ENCODE results near the gene RASAL1. TPM values are rescaled to one million over a fixed set of nuclear protein-coding genes. Genes with fewer than 3 reads are reported as not detected.

The RASAL1 gene
- total RNA-seq, 4 donors from 2014 or later, result 0.85 to 4.4 (median 3.9) TPM

DNA sequence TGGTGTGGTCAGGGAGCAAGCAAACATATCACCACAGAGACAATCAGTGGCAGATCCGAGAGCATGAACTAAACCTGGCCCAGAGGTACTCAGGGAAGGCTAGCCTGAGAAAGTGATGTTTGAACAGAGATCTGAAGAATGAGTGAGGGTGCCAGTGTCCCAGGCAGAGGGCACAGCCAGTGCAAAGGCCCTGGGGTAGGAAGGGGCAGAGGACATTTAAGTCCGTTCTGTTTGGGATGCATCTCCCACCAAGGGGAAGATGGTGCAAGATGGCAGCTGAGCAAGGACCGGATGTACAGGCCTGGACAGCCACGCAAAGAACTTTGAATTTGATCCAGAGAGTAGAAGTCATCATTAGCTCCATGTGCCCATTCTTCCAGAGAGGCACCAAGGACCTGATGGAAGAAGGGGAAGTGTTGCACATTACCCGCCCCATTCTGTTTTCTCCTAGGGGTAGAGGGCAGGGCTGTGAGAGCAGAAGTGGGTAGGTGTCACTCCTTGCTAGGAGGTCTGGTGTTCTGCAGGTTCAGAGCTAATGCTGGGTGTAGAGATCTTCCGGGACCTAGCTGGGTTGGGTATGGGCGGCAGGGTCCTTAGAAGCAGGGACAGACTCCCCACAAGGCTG, 75.1 kb downstream of the RASAL1 start:
- Histone ChIP-seq H3K36me3 (no peaks in the 10 kb centered on the region), H3K27me3 (peaks cover 0 to 12% of the 10 kb centered on the region in 2 donors), H3K4me1 (peaks cover 0 to 41% (median 17%) of the 10 kb centered on the region in 4 donors), H3K4me3 (no peak overlapping the region), H3K27ac (peak overlapping the region in 1 of 4 donors; percentile 60), H3K9me3 (no peaks in the 10 kb centered on the region)
- DNase-seq, result no peak
- TF ChIP-seq CTCF (IDR thresholded peaks at IDR 0.05) (no peak), POLR2A (IDR thresholded peaks at IDR 0.05) (no peak)

DNA sequence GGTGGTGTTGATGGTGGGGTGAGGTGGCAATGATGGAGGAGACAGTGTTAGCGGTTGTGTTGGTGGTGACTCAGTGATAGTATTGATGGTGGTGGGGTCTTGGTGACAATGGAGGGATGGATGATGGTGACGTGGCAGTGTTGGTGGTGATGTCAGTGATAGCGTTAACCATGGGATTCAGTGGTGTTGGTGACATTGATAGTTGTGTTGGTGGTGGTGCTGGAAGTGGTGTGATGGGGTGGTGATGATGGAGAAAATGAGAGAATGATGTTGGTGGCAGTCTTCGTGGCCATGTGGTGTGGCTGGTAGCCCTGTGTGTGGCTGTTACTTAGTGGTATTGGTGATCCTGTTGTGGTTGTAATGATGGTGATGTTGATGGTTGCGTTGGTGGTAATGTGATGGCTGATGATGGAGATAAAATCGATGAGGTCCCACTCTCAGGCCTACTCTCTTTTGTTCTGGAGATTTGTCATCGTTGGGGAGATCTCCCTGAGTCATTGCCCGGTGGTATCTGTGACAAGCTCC, 76.4 kb downstream of the RASAL1 start:
- Histone ChIP-seq H3K36me3 (no peaks in the 10 kb centered on the region), H3K9me3 (no peaks in the 10 kb centered on the region), H3K4me1 (peaks cover 0 to 31% (median 14%) of the 10 kb centered on the region in 4 donors), H3K27ac (peak overlapping the region in 1 of 4 donors; percentile 87), H3K27me3 (peaks cover 0 to 12% of the 10 kb centered on the region in 2 donors), H3K4me3 (no peak overlapping the region)
- no peak for DNase-seq
- TF ChIP-seq POLR2A (IDR thresholded peaks at IDR 0.05) (no peak), CTCF (IDR thresholded peaks at IDR 0.05) (no peak)

GRCh38 chr12:113058553-113058952, 77.0 kb downstream of the RASAL1 start:
- no peak for TF ChIP-seq CTCF (IDR thresholded peaks at IDR 0.05)
- TF ChIP-seq POLR2A (IDR thresholded peaks at IDR 0.05), result no peak
- Histone ChIP-seq H3K9me3 (no peaks in the 10 kb centered on the region), H3K4me3 (peak overlapping the region in 1 of 4 donors; percentile 88), H3K4me1 (peaks cover 0 to 25% (median 12%) of the 10 kb centered on the region in 4 donors), H3K36me3 (no peaks in the 10 kb centered on the region), H3K27me3 (peaks cover 0 to 12% of the 10 kb centered on the region in 2 donors), H3K27ac (peak overlapping the region in 1 of 4 donors; percentile 87)
- DNase-seq, result no peak

DNA sequence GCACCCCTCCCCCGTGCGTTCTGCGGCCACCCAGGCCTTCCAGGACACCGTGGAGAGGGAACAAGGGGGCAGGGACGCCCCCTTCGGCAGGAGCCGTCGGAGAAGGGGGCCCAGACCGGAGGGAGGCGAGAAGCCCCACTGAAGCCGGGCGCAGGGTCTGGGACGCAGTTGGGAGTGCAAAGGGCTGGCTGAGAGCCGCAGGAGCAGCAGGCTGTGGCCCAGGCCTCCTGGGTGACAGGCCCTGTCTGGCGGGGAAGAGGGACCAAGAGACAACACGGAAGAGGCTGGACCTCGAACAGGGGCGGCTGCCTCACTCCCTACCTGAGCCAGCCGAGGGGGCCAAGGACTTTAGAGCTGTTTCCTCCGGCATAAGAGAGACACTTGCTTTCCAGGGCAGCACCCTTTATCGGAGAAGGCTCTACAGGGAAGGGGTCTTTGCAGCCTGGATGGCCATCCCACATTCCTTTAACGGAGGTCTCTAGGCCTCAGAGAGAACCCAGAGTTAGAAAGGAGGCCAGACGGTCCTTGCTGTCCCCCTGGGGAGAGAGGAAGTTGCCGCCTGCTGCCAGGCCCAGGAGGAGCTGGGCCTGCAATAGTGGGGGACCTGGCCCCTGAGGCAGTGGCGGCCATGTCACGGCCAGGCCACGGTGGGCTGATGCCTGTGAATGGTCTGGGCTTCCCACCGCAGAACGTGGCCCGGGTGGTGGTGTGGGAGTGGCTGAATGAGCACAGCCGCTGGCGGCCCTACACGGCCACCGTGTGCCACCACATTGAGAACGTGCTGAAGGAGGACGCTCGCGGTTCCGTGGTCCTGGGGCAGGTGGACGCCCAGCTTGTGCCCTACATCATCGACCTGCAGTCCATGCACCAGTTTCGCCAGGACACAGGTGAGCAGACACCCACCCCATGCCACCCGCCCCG, 77.7 kb downstream of the RASAL1 start:
- peaks cover 0 to 12% of the 10 kb centered on the region in 2 donors for H3K27me3 ChIP-seq
- peak overlapping the region in 3 of 4 donors; percentile 17 to 87 (median 26) for H3K27ac ChIP-seq
- peaks cover 0 to 21% (median 12%) of the 10 kb centered on the region in 4 donors for H3K4me1 ChIP-seq
- peak overlapping the region; percentile 55 to 88 (median 61) for H3K4me3 ChIP-seq
- H3K36me3 ChIP-seq, result no peaks in the 10 kb centered on the region
- TF ChIP-seq POLR2A (IDR thresholded peaks at IDR 0.05), result no peak
- TF ChIP-seq CTCF (IDR thresholded peaks at IDR 0.05), result no peak
- no peak for DNase-seq
- H3K9me3 ChIP-seq, result no peaks in the 10 kb centered on the region

DNA sequence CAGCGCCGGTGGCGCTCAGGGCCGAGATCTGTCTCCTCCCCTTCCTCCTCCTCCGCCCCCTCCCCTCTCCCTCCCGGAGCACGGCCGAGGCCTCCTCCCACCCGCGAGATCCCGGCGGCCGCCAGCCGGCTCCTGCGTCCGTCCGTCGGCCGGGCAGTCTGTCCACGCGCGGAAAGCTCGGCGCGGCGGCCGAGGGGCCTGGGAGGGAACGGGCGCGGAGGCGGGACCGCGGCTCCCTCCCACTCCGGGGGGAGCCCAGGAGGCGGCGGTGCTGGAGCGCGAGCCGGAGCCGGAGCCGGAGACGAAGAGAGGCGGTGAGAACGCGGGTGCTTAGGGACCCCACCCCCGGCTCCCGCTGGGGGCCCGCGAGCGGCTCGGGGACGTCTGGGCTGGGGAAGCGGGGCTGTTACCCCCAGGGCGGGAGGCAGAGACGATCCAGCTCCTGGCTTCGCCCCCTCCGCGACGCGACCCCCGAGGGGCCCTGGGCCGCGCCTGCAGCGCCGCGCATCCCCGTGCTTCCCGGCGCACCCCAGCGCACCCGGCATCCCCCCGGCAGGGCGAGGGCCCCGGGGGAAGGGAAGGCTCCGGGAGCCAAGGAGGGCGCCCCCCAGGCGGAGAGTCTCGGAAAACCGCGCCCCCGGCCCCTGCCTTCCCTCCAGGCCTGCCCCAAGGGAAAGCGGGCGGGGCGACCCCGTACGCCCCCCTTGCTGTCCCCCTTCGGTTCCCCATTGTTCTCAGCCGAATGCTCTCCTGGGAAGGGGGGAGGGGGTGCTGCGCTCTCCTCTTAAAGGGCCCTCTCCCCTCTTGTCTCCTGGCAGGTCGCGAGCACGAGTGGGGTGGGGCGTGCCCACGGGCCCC, 78.7 kb downstream of the RASAL1 start, which contains the start of gene DTX1:
DTX1 (plus strand) TSS at position 100 of the 858 bp plus-strand sequence. CDS start 1,463 bp downstream, outside the sequence.
- no peaks in the 10 kb centered on the region for H3K9me3 ChIP-seq
- peaks cover 0 to 12% of the 10 kb centered on the region in 2 donors for H3K27me3 ChIP-seq
- peak in 2 of 3 donors; percentile 53 to 65 for DNase-seq
- peak within 1 kb of the TSS; percentile 17 to 87 (median 42) for H3K27ac ChIP-seq
- H3K36me3 ChIP-seq, result no peaks in the 10 kb centered on the region
- no peak for TF ChIP-seq CTCF (IDR thresholded peaks at IDR 0.05)
- no peak for TF ChIP-seq POLR2A (IDR thresholded peaks at IDR 0.05)
- H3K4me1 ChIP-seq, result peaks cover 0 to 21% (median 12%) of the 10 kb centered on the region in 4 donors
- peak within 1 kb of the TSS; percentile 55 to 88 (median 61) for H3K4me3 ChIP-seq

Measured in Peyer's patch (tissue), 4 donors.